Endothelial cell of umbilical vein (primary cell): ENCODE results near the gene FBXO4. TPM values are rescaled to one million over a fixed set of nuclear protein-coding genes. Genes with fewer than 3 reads are reported as not detected.

Source experiments
- polyA plus RNA-seq, 4 experiments: library from polyadenylated mRNA; depleted of rRNA in 3 of 4; stranded (reverse) in 3 of 4; unstranded in 1 of 4; fragments of >200 nt; gene quantifications; 2 replicates each; pipeline versions ENCODE4 v1.2.1 to v1.2.3, GENCODE V29; 2011 to 2012; ENCODE audit warnings: missing spikeins in 1 of 4
- small RNA-seq: library from RNA; depleted of rRNA; stranded (forward); fragments of <200 nt; gene quantifications from one replicate; pipeline ENCODE3, GENCODE V24; 2012; ENCODE audit warnings: low replicate concordance, low read depth; ENCODE audit not compliant: insufficient read depth, insufficient read length
- total RNA-seq: library from RNA; stranded (reverse); gene quantifications from 2 replicates; pipeline ENCODE4 v1.2.3, GENCODE V29; 2021

FBXO4 gene
- total and polyA plus RNA-seq, 2 donors (not counting 3 experiments of a cell fraction or from before 2014, with no cell fraction given) = 4.4 to 7.7 TPM

Small RNAs within 50 kb of the gene (small RNA-seq; reads per million reads assigned to genes)
- not detected for gene RF00019

Other genes with a start within 250 kb of the FBXO4 start
- 33.7 and 37.4 TPM in 2 replicates for gene OXCT1, start 54.9 kb upstream of the FBXO4 start, total RNA-seq
- 10.3 and 12.8 TPM in 2 replicates for gene OXCT1, start 54.9 kb upstream of the FBXO4 start, polyA plus RNA-seq
- 27.4 and 32.0 TPM in 2 replicates for gene RIMOC1, start 20.9 kb upstream of the FBXO4 start, total RNA-seq
- 13.1 and 15.7 TPM in 2 replicates for gene RIMOC1, start 20.9 kb upstream of the FBXO4 start, polyA plus RNA-seq